GM04504 (cell line): ENCODE measurements around the gene DIP2C.

Source experiments
- DNase-seq: peaks from one replicate; pipeline ENCODE4 v3.0.0-alpha.2; 2012; ENCODE audit warnings: low read depth

DIP2C gene

DNA sequence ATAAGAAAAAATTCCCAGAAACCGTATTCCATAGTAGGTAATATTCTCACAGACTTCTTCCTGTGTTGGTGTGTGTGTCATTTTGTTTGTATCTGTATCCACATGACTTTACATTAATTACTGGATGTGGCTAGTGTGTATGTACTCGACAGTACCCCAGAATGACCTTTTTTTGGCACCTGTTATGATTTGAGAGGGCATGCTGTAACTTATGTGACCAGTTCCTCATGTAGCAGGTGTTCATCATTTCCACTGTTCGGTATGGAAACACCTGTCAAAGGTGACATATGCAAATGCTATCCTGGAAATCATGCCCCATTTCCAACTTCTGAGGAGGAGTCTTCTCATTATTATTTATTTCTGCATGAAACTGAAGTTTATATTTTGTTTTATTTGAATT, 464.9 kb downstream of the DIP2C start:
- no peak for DNase-seq
